ENCODE measurements around the gene OTOG. TPM values are rescaled to one million over a fixed set of nuclear protein-coding genes. Genes with fewer than 3 reads are reported as not detected.

Gene OTOG
- total RNA-seq, 1 donor from 2014 or later = not detected

- no peak overlapping the region for H3K27ac ChIP-seq
- H3K27me3 ChIP-seq = no peaks in the 10 kb centered on the region
- TF ChIP-seq, protein P1, sequence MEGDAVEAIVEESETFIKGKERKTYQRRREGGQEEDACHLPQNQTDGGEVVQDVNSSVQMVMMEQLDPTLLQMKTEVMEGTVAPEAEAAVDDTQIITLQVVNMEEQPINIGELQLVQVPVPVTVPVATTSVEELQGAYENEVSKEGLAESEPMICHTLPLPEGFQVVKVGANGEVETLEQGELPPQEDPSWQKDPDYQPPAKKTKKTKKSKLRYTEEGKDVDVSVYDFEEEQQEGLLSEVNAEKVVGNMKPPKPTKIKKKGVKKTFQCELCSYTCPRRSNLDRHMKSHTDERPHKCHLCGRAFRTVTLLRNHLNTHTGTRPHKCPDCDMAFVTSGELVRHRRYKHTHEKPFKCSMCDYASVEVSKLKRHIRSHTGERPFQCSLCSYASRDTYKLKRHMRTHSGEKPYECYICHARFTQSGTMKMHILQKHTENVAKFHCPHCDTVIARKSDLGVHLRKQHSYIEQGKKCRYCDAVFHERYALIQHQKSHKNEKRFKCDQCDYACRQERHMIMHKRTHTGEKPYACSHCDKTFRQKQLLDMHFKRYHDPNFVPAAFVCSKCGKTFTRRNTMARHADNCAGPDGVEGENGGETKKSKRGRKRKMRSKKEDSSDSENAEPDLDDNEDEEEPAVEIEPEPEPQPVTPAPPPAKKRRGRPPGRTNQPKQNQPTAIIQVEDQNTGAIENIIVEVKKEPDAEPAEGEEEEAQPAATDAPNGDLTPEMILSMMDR (IDR thresholded peaks at IDR 0.05) = no peak
- no peaks in the 10 kb centered on the region for H3K4me1 ChIP-seq
- H3K9me3 ChIP-seq = no peaks in the 10 kb centered on the region
- intact Hi-C loops (cut with DNase I) = no loop called here
- H3K36me3 ChIP-seq = no peaks in the 10 kb centered on the region
- DNase-seq (ENCODE audit: low spot score in 2 of 2) = peak in 1 of 2 donors; percentile 8
- no peak overlapping the region for H3K4me3 ChIP-seq
Observed at GRCh38 chr11:17588721-17589120, 41.7 kb downstream of the OTOG start.

DNA sequence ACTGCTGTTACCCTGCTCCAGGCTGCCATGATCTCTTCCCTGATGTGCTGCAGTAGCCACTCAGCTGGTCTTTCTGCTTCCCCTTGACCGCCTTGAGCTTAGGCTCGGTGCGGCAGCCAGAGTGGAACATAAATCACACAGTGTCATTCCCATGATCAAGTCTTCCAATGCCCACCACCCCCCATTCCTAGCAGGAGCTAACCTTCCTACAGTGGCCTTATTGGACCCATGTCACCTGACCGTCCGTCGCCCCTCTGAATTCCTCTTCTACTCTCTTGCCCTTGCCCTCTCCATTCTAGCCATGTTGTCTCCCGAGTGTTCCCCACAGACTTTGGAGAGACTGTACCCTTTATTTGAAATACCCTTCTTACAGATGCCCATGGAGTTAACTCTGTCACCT lies 43.4 kb downstream of the OTOG start:
- TF ChIP-seq, protein P1 (IDR thresholded peaks at IDR 0.05) = no peak
- Histone ChIP-seq H3K4me1 (no peaks in the 10 kb centered on the region), H3K9me3 (no peaks in the 10 kb centered on the region), H3K27me3 (no peaks in the 10 kb centered on the region), H3K27ac (no peak overlapping the region), H3K4me3 (no peak overlapping the region), H3K36me3 (no peaks in the 10 kb centered on the region)
- DNase-seq (ENCODE audit: low spot score in 2 of 2) = peak in 1 of 2 donors; percentile 31
- intact Hi-C loops (cut with DNase I) = no loop called here

DNA sequence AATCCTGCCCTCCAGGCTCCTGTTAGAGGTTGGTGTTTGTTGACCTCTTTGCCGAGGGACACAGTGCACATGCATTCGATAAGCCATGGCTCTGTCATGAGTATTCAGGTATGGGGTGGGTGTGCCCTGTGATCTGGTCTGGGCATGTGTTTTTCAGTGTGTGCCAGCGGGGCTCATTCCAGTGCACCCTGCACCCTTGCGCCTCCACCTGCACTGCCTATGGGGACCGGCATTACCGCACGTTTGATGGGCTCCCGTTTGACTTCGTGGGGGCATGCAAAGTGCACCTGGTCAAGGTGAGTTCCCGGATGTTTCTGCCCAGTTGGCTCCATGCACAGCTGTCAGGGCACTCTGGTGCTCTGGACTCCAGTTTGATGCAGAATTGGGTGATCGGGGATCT lies 44.2 kb downstream of the OTOG start:
- TF ChIP-seq, protein P1 (IDR thresholded peaks at IDR 0.05) = no peak
- H3K4me1 ChIP-seq = no peaks in the 10 kb centered on the region
- no peaks in the 10 kb centered on the region for H3K36me3 ChIP-seq
- no peak overlapping the region for H3K4me3 ChIP-seq
- H3K27me3 ChIP-seq = no peaks in the 10 kb centered on the region
- DNase-seq (ENCODE audit: low spot score in 2 of 2) = peak in 1 of 2 donors; percentile 55
- intact Hi-C loops (cut with DNase I) = no loop called here
- no peaks in the 10 kb centered on the region for H3K9me3 ChIP-seq
- no peak overlapping the region for H3K27ac ChIP-seq

GRCh38 chr11:17593466-17594245 lies 46.6 kb downstream of the OTOG start:
- TF ChIP-seq, protein P1 (IDR thresholded peaks at IDR 0.05) = no peak
- no peaks in the 10 kb centered on the region for H3K27me3 ChIP-seq
- intact Hi-C loops (cut with DNase I) = no loop called here
- no peak overlapping the region for H3K4me3 ChIP-seq
- peak in 1 of 2 donors; percentile 53 for DNase-seq (ENCODE audit: low spot score in 2 of 2)
- H3K4me1 ChIP-seq = no peaks in the 10 kb centered on the region
- H3K36me3 ChIP-seq = no peaks in the 10 kb centered on the region
- H3K9me3 ChIP-seq = no peaks in the 10 kb centered on the region
- no peak overlapping the region for H3K27ac ChIP-seq

DNA sequence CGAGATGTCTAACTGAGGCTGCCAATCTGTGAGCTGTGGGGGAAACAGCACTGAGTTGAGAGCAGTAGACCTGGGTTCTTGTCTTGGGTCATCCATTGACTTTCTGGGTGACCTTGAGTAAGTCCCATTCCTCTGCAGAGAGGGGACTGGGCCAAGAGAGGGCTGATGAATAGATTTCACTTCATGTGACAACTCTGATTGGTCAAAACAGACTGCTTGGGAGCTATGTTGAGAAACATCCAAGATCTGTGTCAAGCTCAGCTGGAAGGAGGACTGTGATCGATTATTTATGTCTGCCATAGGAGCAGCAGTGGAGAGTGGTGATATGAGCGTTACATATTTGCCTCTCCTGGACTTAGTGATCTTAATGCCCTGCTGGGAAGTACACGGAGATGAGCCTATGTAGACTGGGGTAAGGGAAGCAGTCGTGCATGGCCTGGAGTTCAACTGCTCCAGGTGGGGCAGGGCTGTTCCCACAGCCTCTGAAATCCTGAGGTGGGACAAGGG lies 47.7 kb downstream of the OTOG start:
- no peaks in the 10 kb centered on the region for H3K4me1 ChIP-seq
- H3K9me3 ChIP-seq = no peaks in the 10 kb centered on the region
- H3K4me3 ChIP-seq = no peak overlapping the region
- no peak overlapping the region for H3K27ac ChIP-seq
- H3K27me3 ChIP-seq = no peaks in the 10 kb centered on the region
- TF ChIP-seq, protein P1 (IDR thresholded peaks at IDR 0.05) = no peak
- no peaks in the 10 kb centered on the region for H3K36me3 ChIP-seq
- intact Hi-C loops (cut with DNase I) = no loop called here
- DNase-seq (ENCODE audit: low spot score in 2 of 2) = no peak

All from ascending aorta (tissue), 2 donors.